ENCODE results near the gene MTMR10.

Gene MTMR10

GRCh38 chr15:30956216-30957124 is 35.0 kb downstream of the MTMR10 start:
- peak; percentile 67 for DNase-seq (ENCODE audit: low spot score)

- no peak for DNase-seq (ENCODE audit: low spot score)
These were observed 36.8 kb downstream of the MTMR10 start for GRCh38 chr15:30954674-30955073.

GRCh38 chr15:30953731-30954378 is 37.6 kb downstream of the MTMR10 start:
- DNase-seq (ENCODE audit: low spot score): no peak

DNA sequence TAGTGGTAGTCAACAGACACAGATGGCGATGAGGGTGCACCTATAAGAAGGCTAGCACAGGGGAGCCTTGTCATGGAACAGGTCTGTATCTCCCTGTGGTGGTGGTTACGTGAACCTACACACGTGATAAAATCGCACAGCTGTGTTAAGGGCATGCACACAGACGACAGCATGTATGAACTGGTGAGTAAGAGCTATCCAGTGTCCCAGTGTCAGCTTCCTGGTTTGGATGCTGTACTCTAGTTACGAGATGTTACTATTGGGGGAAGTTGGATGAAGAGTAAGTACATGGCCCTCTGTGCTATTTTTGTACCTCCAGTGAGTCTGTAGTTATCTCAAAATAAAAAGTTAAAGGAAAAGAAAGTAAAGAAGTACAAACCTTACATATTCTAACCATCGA is 38.2 kb downstream of the MTMR10 start:
- no peak for DNase-seq (ENCODE audit: low spot score)

DNA sequence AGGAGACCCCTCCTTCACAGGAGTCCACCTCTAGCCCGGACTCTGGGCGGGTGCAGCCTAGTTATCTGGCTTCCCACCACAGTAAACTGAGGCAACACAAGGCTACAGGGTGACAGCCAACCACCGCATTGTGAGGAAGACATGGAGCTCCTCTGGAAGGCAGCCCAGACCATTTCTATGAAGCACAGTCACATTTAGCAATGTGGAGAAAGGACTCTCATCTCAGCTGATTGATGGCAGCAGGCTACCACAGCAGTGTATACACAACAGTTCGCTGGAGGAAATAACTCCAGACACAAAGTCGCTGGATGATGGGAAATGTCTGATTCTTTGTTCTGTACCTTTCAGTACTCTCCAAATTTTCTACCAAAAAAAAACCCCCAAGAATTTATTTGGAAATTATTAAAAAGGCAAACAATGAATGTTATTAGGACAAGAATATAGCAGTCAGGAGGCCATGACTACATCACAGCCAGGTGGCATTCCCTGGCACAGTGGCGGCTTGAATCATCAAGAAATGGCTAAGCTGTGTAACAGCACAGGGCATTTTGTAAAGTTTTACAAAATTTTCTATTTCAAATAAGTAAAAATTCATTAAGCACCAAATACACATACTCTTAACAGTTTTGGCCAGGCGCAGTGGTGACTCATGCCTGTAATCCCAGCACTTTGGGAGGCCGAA is 47.6 kb downstream of the MTMR10 start:
- peak; percentile 58 for DNase-seq (ENCODE audit: low spot score)

DNA sequence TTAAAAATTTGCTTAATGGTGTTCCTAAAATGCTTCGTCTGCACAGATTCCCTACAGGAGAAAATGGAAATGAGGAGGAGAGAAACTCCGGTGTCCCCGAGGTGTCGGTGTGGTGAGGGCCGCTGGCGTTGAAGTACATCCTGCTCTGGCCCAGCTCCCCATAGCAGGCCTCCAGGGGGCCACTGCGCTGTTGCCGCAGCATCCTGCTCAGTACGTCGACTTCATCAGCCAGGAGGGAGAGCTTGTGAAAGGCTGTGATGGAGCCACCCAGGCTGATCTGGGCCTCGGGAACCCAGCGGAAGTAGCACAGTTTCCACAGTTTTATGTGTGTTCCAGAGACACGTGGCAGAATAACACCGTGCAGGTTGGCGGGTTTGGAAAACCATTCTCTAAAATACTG is 49.9 kb downstream of the MTMR10 start:
- DNase-seq (ENCODE audit: low spot score): no peak

DNA sequence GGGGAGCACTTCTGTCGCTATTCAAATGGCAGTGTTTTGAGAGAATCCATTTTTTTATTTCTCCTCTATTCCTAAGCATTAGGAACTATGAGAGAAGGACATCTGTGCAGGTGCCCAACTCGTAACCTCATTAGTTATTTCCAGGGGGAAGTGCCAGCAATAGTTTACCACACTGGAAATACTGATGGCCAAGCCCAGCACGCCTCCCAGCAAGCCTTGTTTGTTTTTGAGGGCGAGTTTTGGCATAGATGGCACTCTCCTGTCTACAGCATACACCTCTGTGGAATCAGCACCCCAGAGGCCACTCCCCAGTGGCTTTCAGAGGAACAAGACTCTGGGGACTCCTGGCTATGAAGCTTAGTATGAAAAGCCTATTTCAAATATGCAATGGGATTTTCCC is 51.1 kb downstream of the MTMR10 start:
- no peak for DNase-seq (ENCODE audit: low spot score)

DNA sequence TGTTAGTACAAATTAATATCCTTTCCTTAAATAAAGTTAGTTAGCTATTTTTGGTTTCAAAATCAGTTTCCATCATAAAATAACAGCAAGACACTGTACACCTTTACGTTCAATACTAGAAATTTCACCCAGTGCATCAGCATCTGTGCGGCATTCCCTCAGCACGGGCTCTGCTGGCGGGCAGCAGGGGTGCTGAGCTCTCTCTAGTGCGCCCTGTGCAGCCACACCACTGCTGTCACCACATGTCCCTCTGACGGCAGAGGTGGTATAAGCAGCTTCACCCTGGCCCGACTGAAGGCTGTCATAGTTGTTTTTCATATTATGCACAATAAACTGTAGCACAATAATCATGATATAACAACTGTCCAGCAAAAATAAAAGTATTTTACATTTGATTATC is 52.3 kb downstream of the MTMR10 start:
- DNase-seq (ENCODE audit: low spot score): no peak

DNA sequence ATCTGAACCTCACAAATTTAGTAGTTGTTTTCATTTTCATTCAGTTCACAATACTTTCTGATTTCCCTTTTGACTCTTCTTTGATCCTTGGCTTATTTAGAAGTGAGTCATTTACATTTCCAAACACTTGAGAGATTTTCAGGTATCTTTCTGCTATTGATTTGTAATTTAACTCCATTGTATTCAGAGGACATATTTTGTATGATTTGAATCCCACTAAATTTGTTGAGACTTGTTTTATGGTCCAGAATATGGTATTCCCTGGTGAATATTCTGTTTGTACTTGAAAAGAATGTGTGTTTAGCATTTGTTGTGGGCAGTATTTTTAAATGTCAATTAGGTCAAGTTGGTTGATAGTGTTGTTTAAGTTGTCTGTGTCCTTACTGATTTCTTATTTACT is 58.1 kb downstream of the MTMR10 start:
- DNase-seq (ENCODE audit: low spot score): no peak

DNA sequence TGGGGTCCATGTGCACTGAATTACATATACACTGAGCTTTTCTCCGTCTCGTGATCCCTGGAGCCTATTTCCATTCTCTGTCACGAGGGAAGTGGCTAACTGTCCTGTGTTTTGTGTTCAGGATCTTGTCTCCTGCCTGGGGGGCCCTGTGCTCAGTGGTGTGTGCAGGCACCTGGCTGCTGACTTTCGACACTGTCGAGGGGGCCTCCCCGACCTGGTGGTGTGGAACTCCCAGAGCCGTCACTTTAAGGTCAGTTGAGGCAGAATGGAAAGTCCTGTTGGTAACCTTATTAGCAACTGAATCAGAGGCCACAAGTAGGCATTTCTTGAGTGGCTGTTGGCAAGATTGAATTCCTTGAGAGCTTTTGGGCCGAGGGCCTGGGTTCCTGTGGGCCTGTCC is 61.0 kb downstream of the MTMR10 start:
- DNase-seq (ENCODE audit: low spot score): no peak

DNA sequence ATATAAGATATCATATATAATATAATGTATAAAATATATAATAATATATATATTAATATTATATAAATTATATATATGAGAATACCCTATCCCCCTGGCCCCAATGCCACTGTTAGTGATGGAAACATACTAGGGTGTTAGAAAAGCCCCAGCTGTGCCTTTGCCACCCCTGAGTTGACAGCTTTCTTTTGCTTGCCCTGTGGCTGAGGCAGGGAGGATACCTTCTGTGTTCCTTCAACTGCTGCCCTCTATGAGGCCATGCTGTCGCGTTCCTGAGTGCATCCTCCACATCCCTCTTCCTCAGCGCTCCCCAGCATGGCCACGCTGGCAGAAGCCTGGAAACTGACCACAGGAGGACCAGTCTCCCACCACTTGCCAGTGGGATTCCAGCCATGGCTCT is 61.4 kb downstream of the MTMR10 start:
- no peak for DNase-seq (ENCODE audit: low spot score)

DNA sequence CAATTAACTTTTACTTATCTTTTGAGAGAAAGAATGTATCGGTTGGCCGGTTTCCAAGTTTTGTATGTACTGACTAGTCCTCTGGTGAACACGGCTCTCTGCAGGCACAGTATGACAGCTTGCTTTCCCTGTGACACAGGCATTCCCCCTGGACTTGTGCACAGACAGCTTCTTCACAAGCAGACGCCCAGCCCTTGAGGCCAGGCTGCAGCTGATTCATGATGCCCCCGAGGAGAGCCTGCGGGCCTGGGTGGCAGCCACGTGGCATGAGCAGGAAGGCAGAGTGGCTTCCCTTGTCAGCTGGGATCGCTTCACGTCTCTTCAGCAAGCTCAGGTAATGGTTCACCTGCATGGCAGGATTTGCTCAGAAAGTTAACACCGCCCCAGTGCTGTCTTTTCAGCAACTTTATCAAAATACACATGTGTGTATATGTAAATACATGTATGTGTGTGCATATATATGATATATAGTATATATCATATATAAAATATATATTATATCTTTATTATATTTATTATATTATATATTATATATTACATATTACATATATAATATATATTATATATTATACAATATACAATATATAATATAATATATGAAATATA is 62.3 kb downstream of the MTMR10 start:
- DNase-seq (ENCODE audit: low spot score): no peak

GRCh38 chr15:30928076-30928475 is 63.4 kb downstream of the MTMR10 start:
- no peak for DNase-seq (ENCODE audit: low spot score)

DNA sequence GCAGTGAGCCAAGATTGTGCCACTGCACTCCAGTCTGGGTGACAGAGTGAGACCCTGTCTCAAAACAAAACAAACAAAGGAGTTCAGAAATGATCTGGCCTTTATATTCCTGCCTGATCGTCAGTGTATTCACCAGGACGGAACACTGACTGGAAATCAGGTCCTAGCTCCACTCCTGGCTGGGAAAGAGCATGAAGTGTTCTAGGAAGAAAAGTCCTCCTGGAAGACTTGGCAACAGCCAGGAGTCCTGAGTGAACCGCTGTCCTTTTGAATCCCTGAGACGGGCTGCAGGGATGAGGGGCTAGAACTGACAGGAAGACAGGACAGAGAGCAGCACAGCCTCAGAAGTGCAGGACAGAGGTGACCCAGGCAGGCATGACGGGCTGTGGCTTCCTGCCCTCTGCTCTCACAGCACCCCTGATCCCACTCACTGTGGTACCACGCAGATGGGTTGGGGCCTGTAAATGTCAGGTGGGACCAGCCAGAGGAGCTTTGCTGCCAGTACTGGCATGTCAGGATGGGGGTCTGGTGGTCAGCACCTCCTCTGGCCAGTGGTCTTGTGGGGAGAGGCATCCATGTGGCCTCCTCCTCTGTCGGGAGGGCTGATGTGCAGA is 64.2 kb downstream of the MTMR10 start:
- DNase-seq (ENCODE audit: low spot score): no peak

GRCh38 chr15:30926161-30926560 is 65.3 kb downstream of the MTMR10 start:
- no peak for DNase-seq (ENCODE audit: low spot score)

- DNase-seq (ENCODE audit: low spot score): no peak
These were observed 65.7 kb downstream of the MTMR10 start for GRCh38 chr15:30925686-30926085.

GRCh38 chr15:30924353-30924752 is 67.1 kb downstream of the MTMR10 start:
- no peak for DNase-seq (ENCODE audit: low spot score)

DNA sequence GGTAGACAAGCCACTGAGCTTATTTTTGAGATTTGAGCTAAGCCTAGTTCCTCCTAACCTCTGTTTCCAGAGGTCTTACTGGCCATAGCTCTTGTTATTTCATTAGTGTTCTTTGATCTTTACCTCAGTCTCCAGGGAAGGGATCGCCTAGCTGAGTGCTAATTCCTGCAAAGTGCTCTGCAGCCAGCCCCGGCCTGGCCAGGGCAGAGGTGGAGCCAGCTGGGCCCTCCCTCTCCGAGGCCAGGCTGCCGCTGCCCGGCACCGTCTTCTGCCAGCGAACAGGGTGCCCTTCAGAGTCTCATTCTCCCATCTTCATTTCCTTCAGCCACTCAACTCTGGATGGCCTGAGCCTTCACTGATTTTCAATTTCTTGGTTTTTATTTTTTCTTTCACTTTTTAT is 68.0 kb downstream of the MTMR10 start:
- DNase-seq (ENCODE audit: low spot score): peak; percentile 85

DNA sequence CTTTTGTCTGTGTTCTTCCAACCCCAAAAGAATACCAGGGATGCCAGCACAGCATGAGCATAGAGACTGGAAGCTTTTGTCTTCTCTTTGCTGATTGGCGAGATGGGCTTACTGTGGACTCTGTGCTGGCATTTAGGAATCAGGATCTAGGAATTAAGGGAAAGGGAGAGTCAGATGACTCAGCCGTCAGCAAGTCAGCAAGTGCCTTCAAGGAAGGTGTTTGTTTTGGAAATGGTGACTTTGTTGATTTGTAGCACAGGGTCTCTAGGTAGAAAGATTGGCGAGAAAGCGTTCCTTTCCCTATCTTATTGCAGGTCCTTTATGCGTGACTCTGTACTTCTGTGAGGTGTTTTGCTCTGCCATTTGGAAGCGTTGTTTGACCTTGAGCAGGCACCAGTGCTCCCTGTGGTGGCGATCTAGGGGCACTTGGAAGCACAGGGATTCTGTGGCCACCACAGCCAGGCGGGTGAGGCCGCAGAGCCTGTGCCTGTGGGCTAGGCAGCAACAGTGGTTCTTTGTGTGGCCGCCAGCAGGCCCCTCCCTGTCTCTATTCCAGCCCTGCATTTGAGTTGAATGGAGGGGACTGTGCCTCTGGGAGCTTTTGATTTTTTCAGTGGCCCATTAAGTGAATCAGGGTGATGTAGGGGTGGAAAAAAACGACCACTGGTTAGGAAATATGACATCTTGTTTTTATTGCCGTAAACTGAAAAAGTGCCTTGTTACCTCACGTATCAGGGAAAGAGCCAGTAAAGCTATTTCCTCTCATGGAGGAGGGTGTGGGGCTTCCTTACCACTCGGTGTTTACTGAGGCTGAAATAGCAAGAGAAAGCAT is 68.7 kb downstream of the MTMR10 start:
- peak; percentile 96 for DNase-seq (ENCODE audit: low spot score)

- peak; percentile 88 for DNase-seq (ENCODE audit: low spot score)
These were observed 69.5 kb downstream of the MTMR10 start for GRCh38 chr15:30921781-30922479.

- DNase-seq (ENCODE audit: low spot score): no peak
These were observed 70.3 kb downstream of the MTMR10 start for GRCh38 chr15:30921106-30921505.

Data from pons (tissue), 1 donor.